AG08396 (cell line): ENCODE data around the gene PCNX2.

Experiments
- DNase-seq: peaks from one replicate; pipeline ENCODE4 v3.0.0; 2012; ENCODE audit warnings: low spot score, mixed read lengths

Gene PCNX2

GRCh38 chr1:233295237-233295974 lies at the start of gene PCNX2:
PCNX2 (minus strand) TSS chr1:233295725; CDS start chr1:233295478, 247 bp downstream.
- peak; percentile 87 for DNase-seq

GRCh38 chr1:233343262-233343661 lies 47.7 kb upstream of the PCNX2 start:
- DNase-seq, result no peak

GRCh38 chr1:233342086-233342485 lies 46.6 kb upstream of the PCNX2 start:
- DNase-seq, result no peak

- DNase-seq, result no peak
Measured at GRCh38 chr1:233340966-233341516, 45.5 kb upstream of the PCNX2 start.

- DNase-seq, result no peak
Measured at GRCh38 chr1:233340031-233340555, 44.6 kb upstream of the PCNX2 start.

- no peak for DNase-seq
Measured at GRCh38 chr1:233338102-233338501, 42.6 kb upstream of the PCNX2 start.

- no peak for DNase-seq
Measured at GRCh38 chr1:233337505-233337904, 42.0 kb upstream of the PCNX2 start.

- DNase-seq, result no peak
Measured at GRCh38 chr1:233336554-233337456, 41.3 kb upstream of the PCNX2 start.

GRCh38 chr1:233334092-233334491 lies 38.6 kb upstream of the PCNX2 start:
- no peak for DNase-seq

GRCh38 chr1:233333086-233333485 lies 37.6 kb upstream of the PCNX2 start:
- DNase-seq, result no peak

- no peak for DNase-seq
Measured at GRCh38 chr1:233331676-233332519, 36.4 kb upstream of the PCNX2 start.

- DNase-seq, result peak; percentile 22
Measured at GRCh38 chr1:233328142-233328921, 32.8 kb upstream of the PCNX2 start.

GRCh38 chr1:233327651-233328141 lies 32.2 kb upstream of the PCNX2 start, which contains the start of gene MAP3K21:
MAP3K21 (plus strand) TSS chr1:233327724; CDS start chr1:233328029, 305 bp downstream.
- no peak for DNase-seq

GRCh38 chr1:233326811-233327650 lies 31.5 kb upstream of the PCNX2 start:
- DNase-seq, result peak; percentile 36

GRCh38 chr1:233326319-233326718 lies 30.8 kb upstream of the PCNX2 start:
- DNase-seq, result no peak

- DNase-seq, result no peak
Measured at GRCh38 chr1:233323718-233324117, 28.2 kb upstream of the PCNX2 start.

- DNase-seq, result no peak
Measured at GRCh38 chr1:233320023-233320422, 24.5 kb upstream of the PCNX2 start.

- DNase-seq, result no peak
Measured at GRCh38 chr1:233319272-233319671, 23.7 kb upstream of the PCNX2 start.

- DNase-seq, result no peak
Measured at GRCh38 chr1:233316473-233316872, 20.9 kb upstream of the PCNX2 start.
